ENCODE measurements around the gene IL36RN.

IL36RN gene

GRCh38 chr2:113058998-113059960 is at the start of gene IL36RN:
Gene IL36RN, plus strand, starts transcription at chr2:113059198. Its CDS starts 241 bp downstream, at chr2:113059439.
- DNase-seq = no peak

GRCh38 chr2:113009622-113010021 is 49.4 kb upstream of the IL36RN start:
- DNase-seq = no peak

DNA sequence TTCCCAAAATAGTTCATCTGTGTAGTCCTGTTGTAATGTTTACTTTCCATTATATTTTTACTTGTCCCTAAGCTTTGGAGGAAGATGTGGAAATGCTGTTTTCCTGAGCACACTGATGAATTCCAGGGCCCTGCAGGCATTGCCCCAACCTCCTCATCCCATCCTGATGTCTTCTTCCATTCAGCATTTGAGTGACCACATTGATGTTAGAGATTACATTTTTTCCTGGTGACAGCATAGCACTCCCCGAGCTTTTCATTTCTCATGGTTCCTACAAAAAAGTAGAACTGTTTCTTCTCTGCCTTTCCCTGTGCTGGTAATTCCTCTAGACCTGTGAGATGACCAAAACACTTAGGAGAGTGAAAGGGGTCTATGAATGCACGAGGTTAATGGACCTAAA is 48.9 kb upstream of the IL36RN start:
- DNase-seq = no peak

- DNase-seq = no peak
These were observed 47.9 kb upstream of the IL36RN start for GRCh38 chr2:113011108-113011507.

DNA sequence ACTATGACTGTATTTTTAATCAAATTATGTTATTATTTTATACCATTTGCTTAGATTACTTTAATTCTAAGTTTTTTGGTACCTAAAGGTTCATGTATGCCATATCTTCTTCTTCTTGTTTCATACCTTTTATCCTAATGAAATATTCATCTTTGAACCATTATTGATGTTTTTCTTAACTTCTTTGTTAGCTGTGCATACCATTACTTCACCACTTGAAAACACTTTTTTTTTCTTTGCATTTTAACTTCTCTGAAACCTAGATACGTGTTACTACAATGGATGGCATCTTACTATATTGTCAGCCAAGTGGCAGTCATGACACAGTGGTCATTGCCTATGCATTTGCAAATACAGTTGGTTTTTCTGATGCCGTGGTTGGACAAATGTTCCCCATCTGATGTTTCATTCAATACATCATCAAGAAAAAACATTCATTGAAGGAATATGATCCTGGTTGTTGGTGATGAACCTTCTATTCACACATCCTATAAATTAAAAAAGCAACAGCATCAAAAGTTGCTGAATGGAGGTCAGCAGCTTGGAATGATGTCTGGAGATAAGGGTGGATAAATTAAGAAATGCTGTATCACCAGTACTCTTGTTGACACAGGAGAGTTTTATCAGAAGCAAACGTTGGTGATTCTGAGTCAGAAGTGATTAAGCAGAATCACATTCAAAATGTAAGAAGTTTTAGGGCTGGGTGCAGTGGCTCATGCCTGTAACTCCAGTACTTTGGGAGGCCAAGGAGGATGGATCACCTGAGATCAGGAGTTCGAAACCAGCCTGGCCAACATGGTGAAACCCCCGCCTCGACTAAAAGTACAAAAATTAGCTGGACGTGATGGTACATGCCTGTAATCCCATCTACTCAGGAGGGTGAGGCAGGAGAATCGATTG is 46.3 kb upstream of the IL36RN start:
- no peak for DNase-seq

GRCh38 chr2:113013336-113013661 is 45.7 kb upstream of the IL36RN start:
- DNase-seq = no peak

DNA sequence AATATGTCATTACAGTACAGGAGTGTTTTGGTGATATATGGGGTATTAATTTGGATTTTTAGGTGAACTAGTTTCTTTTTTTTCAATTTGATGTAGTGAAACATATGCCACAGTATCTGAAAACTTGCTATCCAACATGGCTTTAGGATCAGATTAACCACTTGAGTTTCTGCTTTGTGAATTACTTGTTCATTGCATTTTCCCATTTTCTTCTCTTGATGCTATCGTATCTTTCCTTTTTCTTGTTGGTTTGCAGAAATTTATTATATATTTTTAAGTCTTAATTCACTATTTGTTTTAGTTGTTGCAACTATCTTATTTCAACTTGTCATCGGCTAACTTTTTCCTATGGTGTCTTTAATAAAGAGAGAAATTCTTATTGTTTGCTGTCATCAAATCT is 44.9 kb upstream of the IL36RN start:
- no peak for DNase-seq

GRCh38 chr2:113015042-113015441 is 44.0 kb upstream of the IL36RN start:
- no peak for DNase-seq

DNA sequence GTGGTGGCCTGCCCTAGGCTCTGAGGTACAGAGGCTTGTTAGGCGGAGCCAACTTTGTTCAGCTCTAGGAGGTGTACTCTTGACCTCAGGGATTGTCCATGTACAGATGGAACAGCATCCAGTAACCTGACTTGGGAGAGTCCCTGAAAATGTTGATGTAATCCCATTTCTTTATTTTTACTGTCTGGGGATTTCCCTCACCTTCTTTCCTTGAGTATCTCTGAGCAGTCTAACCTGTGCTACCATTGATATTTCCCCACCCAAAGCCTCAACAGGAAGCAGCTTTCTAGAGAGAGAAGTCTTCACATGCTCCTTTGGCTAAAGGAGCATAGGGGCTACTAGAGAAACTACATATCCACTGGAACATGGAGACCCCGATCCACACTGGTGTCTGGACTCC is 43.3 kb upstream of the IL36RN start:
- no peak for DNase-seq

- no peak for DNase-seq
These were observed 40.5 kb upstream of the IL36RN start for GRCh38 chr2:113018509-113018908.

DNA sequence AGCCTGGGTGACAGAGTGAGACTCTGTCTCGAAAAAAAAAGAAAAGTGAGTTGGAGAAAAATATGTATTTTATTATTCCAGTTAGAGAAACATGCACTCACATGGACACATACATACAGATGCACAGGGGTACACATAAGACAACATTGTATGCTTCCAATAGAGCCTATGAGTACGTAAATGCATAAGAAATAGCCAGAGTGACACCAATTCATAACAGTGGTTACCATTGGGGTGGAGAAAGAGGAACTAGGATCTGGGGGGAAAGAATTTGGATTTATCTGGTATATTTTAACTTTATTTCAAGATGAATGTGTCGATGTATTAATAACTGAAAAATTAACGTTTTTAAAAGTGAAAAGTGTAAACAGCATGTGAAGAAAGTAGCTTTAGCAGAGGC is 37.7 kb upstream of the IL36RN start:
- no peak for DNase-seq

DNA sequence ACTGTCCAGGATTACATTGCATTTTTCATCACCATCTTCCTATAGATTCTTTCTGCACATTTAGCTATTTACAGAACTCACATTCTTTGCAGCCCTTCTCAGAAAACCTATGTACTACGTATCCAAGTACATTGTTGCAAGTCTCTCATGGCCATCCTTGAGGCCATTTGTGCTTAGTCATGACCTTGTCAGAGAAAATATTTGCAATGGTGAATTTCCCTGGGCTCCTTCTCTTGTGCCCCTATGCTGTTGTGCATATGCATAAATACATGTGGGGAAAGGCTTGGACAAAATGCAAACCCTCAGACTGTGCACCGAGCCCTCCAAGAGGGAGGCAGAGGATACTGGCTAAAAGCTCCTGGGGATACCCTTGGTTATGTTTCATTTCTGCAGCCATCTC is 34.2 kb upstream of the IL36RN start:
- DNase-seq = no peak

DNA sequence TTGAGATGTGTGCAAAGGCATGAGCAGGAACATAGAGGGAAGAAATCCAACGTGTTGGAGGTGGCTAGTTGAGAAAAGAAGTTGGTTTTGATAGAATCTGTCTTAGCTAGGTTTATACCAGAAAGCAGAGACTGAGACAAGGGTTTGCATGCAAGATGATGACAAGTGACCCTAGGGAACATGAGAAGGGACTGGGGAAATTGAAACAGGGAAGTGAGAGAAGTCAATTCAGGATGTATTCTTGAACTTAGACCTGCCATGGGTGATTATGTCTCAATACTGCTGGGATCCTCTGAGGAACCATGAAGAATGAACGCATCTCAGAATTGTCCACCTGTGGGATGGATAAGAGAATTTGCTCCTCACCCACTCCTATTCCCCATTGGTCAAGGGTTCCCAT is 33.3 kb upstream of the IL36RN start:
- no peak for DNase-seq

- no peak for DNase-seq
These were observed 31.3 kb upstream of the IL36RN start for GRCh38 chr2:113027691-113028090.

- no peak for DNase-seq
These were observed 30.9 kb upstream of the IL36RN start for GRCh38 chr2:113028112-113028511.

GRCh38 chr2:113032737-113033136 is 26.3 kb upstream of the IL36RN start:
- no peak for DNase-seq

- no peak for DNase-seq
These were observed 25.0 kb upstream of the IL36RN start for GRCh38 chr2:113034016-113034415.

- DNase-seq = no peak
These were observed 22.2 kb upstream of the IL36RN start for GRCh38 chr2:113036763-113037162.

GRCh38 chr2:113038291-113038690 is 20.7 kb upstream of the IL36RN start:
- no peak for DNase-seq

GRCh38 chr2:113039158-113039557 is 19.8 kb upstream of the IL36RN start:
- no peak for DNase-seq

GRCh38 chr2:113039719-113040118 is 19.3 kb upstream of the IL36RN start:
- no peak for DNase-seq

GRCh38 chr2:113041871-113042270 is 17.1 kb upstream of the IL36RN start:
- DNase-seq = no peak

DNA sequence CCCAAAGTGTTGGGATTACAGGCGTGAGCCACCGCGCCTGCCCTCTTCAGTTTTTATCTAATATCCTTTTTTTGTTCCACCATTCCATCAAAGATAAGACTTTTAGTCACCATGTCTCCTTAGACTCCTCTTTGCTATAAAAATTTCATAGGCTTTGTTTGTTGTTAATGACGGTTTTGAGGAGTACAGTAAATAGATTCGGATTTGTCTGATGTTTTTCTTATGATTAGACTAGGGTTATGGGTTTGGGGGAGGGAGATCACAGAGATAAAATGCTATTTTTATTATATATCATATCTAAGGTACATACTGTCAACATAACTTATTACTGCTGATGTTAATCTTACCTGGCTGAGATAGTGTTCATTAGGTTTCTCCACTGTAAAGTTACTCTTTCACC is 12.5 kb upstream of the IL36RN start:
- no peak for DNase-seq
